Lower leg skin (tissue), 4 donors: ENCODE data around the gene LANCL2. TPM values are rescaled to one million over a fixed set of nuclear protein-coding genes. Genes with fewer than 3 reads are reported as not detected.

ENCODE experiments used
- DNase-seq, 2 donors: peaks; one replicate each; pipeline ENCODE4 v3.0.0-alpha.2; 2019; ENCODE audit warnings: low spot score in 2 of 2
- H3K4me3 ChIP-seq: fragments of 200-600 bp; sonication (generic); 2 replicates; pipeline ENCODE4 v1.5.1; 2017; ENCODE audit warnings: mild to moderate bottlenecking, low read depth; ENCODE audit not compliant: poor library complexity, severe bottlenecking
- POLR2A ChIP-seq, 2 donors: fragments of 450-650 bp; IDR thresholded peaks; one replicate each; pipeline ENCODE4 v1.6.1; 2016 to 2017; ENCODE audit warnings: antibody characterized with exemption in 2 of 2, mild to moderate bottlenecking in 1 of 2, moderate library complexity in 1 of 2
- WGBS, 2 donors: methylation state at CpG; one replicate each; pipeline ENCODE4 v1.1.5; 2018; 5-methylcytosine and 5-hydroxymethylcytosine counted together
- intact Hi-C: fragments of 100-400 bp; cut with DNase I; formaldehyde crosslinking; loops from one replicate; pipeline ENCODE4 v1.15.0; 2023; ENCODE audit warnings: low total_unique reads
- total RNA-seq, 4 donors: library from RNA; depleted of rRNA; stranded (reverse); fragments of >200 nt; gene quantifications; one replicate each; pipeline ENCODE4 v1.1.0, GENCODE V29; 2016
- TF ChIP-seq, protein P1 (sequence below), 3 donors: fragments of 450-650 bp; IDR thresholded peaks; one replicate each; pipeline ENCODE4 v1.5.1; 2016; ENCODE audit warnings: antibody characterized with exemption in 3 of 3, mild to moderate bottlenecking in 3 of 3, moderate library complexity in 2 of 3

The LANCL2 gene
- total RNA-seq, 4 donors from 2014 or later, result 7.7 to 13.4 (median 11.4) TPM

DNA sequence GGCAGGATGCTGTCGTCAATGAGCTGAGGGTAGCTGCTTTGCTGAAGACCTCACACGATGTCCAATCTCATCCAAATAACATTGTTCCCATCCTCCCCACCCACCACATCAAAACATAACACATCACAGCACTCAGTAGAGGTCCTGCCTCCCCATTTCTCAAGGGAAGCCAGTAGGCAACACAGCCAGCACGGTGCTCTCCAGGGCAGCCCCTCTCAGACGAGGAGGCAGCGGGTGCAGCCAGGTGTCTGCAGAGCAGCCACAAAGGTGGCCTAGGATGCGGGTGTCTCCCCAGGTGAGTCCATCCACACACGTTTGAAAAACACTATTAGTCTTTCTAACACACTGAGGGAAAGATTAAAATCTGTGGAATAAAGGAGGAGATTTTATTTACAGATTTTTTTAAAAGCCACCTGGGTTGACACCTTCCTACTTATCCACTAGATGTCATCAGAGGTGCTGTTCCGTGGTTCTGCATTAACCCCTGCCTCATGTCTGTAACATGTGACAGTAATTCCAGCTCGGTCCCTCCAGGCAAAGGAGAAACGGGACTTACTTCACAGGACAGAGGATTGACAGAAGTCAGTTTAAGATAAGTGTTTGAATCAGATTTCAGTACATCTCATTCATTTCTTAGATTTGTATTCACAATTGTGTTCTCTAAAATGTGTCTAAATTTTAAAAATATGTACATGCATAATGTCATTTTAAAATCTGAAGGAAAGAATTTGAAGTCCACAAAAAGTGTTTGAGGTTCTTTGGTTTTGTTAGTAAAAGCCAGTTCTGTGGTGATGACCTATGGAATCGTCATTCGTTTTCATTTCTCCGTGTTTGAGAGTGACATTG lies 68.0 kb downstream of the LANCL2 start:
- intact Hi-C loops, result no loop called here
- TF ChIP-seq POLR2A (IDR thresholded peaks at IDR 0.05), result no peak
- TF ChIP-seq, protein P1, sequence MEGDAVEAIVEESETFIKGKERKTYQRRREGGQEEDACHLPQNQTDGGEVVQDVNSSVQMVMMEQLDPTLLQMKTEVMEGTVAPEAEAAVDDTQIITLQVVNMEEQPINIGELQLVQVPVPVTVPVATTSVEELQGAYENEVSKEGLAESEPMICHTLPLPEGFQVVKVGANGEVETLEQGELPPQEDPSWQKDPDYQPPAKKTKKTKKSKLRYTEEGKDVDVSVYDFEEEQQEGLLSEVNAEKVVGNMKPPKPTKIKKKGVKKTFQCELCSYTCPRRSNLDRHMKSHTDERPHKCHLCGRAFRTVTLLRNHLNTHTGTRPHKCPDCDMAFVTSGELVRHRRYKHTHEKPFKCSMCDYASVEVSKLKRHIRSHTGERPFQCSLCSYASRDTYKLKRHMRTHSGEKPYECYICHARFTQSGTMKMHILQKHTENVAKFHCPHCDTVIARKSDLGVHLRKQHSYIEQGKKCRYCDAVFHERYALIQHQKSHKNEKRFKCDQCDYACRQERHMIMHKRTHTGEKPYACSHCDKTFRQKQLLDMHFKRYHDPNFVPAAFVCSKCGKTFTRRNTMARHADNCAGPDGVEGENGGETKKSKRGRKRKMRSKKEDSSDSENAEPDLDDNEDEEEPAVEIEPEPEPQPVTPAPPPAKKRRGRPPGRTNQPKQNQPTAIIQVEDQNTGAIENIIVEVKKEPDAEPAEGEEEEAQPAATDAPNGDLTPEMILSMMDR (IDR thresholded peaks at IDR 0.05), result no peak
- DNase-seq, result no peak
- no peak overlapping the region for H3K4me3 ChIP-seq
- WGBS, 2 donors, result 63 to 64% methylated on average over 13 of the region's 13 CpGs

DNA sequence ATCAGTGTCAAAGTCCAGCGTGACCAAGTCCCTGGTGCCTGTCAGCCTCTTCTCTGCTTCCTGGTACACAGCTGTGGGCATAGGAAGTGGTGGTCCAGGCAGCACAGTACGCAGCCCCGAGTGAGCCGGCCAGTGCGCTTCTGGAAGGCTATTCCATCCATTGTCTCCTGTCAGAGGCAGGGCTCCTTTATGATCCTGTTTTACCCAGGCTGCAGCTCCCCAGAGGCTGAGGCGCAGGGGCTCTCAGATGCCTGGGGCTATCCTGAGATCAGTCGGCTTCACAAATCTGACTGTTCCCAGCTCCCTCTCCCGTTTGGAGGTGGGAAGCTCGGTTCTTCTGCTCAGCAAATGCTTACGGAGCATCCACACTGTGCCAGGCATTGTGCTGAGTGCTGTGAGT lies 70.3 kb downstream of the LANCL2 start:
- WGBS, 2 donors, result 69 to 76% methylated on average over 7 to 10 of the region's 10 CpGs
- TF ChIP-seq, protein P1 (IDR thresholded peaks at IDR 0.05), result no peak
- TF ChIP-seq POLR2A (IDR thresholded peaks at IDR 0.05), result no peak
- H3K4me3 ChIP-seq, result no peak overlapping the region
- intact Hi-C loops, result no loop called here
- DNase-seq, result no peak

DNA sequence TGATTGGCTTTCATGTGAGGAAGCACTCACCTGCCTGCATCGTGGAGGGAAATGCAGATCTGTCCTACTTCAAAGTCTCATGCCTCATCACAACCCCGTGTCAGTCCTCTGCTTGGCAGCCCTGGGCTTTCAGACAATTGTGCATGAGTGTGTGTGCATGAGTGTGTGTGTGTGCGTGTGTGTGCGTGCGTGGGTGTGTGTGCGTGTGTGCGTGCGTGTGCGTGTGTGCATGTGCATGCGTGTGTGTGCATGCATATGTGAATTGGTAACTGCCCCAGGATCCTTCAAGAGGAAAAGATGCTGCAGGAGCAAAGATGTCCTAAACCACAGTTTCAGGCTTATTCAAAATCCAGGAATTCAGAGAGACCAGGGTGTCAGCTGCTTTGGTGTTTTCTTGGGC lies 71.3 kb downstream of the LANCL2 start:
- TF ChIP-seq, protein P1 (IDR thresholded peaks at IDR 0.05), result no peak
- no peak for TF ChIP-seq POLR2A (IDR thresholded peaks at IDR 0.05)
- 77 to 83% methylated on average over 10 of the region's 10 CpGs for WGBS, 2 donors
- DNase-seq, result no peak
- H3K4me3 ChIP-seq, result no peak overlapping the region
- intact Hi-C loops, result no loop called here

DNA sequence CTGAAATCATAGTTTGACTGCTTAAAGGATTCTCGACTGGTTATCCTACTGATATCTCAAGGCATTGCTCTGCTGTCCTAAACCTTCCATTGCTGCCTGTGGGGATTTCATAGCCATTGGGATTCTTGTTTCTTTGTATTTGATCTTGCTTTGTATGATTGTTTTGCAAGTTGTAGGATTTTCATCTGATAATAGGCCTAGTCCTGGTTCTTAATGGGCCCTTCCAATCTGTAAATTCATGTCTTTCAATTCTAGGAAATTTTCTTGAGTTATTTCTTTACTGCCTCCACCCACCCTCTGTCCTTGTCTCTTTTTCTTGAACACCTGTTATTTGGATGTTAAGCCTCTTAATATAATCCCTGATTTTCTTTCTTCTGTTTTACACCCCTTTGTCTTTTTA lies 72.2 kb downstream of the LANCL2 start:
- no peak for TF ChIP-seq POLR2A (IDR thresholded peaks at IDR 0.05)
- TF ChIP-seq, protein P1 (IDR thresholded peaks at IDR 0.05), result no peak
- H3K4me3 ChIP-seq, result no peak overlapping the region
- 96 to 100% methylated on average over 1 of the region's 1 CpG for WGBS, 2 donors
- DNase-seq, result no peak
- intact Hi-C loops, result no loop called here

DNA sequence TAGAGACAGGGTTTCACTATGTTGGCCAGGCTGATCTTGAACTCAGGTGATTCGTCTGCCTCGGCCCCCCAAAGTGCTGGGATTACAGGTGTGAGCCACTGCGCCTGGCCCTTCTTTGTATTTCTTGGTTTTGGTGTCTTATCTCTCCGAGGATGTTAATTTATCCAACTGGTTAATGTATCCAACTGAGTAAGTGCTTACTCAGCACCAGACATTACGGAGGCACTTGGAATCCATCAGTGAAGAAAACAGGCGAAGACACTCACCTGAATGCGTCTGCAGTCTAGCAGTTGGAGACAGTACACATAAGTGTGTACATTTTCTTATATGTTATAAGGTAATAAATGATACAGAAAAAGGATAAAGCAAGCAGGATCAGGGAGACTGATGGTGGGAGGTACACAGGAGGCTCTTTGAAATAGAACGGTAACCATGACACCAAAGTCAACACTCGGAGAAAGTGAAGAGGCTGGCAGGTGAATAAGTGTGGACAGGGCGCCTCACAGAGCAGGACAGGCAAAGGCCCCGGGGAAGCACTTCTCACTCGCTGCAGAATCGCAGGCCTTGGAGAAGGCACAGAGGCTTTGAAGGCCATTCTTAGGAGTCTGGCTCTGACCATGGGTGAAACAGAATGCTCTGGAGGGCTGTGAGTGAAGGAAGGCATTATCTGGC lies 73.1 kb downstream of the LANCL2 start:
- intact Hi-C loops, result no loop called here
- WGBS, 2 donors, result 95% methylated on average over 13 of the region's 13 CpGs
- DNase-seq, result no peak
- no peak for TF ChIP-seq POLR2A (IDR thresholded peaks at IDR 0.05)
- TF ChIP-seq, protein P1 (IDR thresholded peaks at IDR 0.05), result no peak
- H3K4me3 ChIP-seq, result no peak overlapping the region
